Left ventricle myocardium superior (tissue), 1 donor: Measurements from ENCODE around the gene HSPBAP1. TPM values are rescaled to one million over a fixed set of nuclear protein-coding genes. Genes with fewer than 3 reads are reported as not detected.

ENCODE experiments used
- ATAC-seq: fragments of 200-7000 bp; cut with Tn5 transposase; one replicate; pipeline ENCODE4 v1.9.1; 2020; ENCODE audit warnings: mild to moderate bottlenecking, moderate library complexity
- DNase-seq: peaks from one replicate; pipeline ENCODE4 v3.0.0-alpha.2; 2020
- intact Hi-C: fragments of 100-400 bp; cut with micrococcal nuclease; formaldehyde crosslinking; loops from one replicate; pipeline ENCODE4 v1.11.0; 2022
- total RNA-seq: library from RNA; stranded (reverse); fragmentation: NEBNext Ultra II Directional; extraction: Animal tissue kit (Norgen Biotek cat#: 25700); gene quantifications from one replicate; pipeline ENCODE4 v1.2.1, GENCODE V29; 2021
- donor health status: DM: no; HTN: yes; CAD: no; lungs with severe emphysema.

Gene HSPBAP1
- total RNA-seq, 1 donor from 2014 or later: 5.3 TPM

DNA sequence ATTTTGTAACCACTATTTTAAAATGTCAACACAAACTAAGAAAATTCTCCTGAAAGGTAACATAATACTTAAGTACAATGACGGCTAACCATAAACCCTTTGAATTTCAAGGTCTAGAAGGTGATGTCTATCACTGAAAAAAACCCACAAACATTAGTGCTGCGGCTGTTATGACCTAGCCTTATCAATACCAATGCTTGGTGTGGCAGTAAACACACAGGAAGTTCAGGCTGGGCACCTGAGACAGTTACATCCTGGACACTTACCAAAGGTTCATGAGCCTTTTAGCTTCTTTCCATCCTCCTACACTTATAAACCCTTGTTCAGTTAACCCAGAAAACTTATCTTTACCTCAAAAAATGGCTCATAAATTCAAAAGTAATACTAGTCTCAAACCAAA is 5.8 kb downstream of the HSPBAP1 start:
- ATAC-seq: no peak
- intact Hi-C loops: no loop called here
- no peak for DNase-seq

GRCh38 chr3:122786066-122786465 is 7.6 kb downstream of the HSPBAP1 start:
- intact Hi-C loops: no loop called here
- no peak for DNase-seq
- ATAC-seq: no peak

- intact Hi-C loops: no loop called here
- ATAC-seq (no peak), DNase-seq (no peak)
Measured at GRCh38 chr3:122785231-122785630, 8.4 kb downstream of the HSPBAP1 start.

DNA sequence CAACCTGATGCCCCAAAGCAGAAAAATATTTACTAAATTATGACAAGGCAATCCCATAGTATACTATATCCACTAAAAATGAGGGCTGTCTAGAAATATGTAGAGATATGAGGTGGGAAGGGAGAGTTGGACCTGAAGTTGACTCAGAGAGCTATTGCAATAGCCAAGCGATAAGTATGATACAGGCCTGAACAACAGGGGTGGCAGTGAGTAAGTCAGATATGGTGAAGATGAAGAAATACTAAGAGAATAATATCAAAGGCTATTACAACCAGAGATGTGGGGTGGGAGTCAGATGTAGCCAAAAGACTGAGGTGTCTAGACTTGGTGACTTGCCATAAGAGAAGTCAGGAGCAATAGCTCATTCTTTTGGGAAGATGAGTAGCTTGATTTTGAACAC is 9.2 kb downstream of the HSPBAP1 start:
- DNase-seq (no peak), ATAC-seq (no peak)
- intact Hi-C loops: no loop called here

- DNase-seq (no peak), ATAC-seq (no peak)
- intact Hi-C loops: no loop called here
Measured at GRCh38 chr3:122782804-122783203, 10.8 kb downstream of the HSPBAP1 start.

DNA sequence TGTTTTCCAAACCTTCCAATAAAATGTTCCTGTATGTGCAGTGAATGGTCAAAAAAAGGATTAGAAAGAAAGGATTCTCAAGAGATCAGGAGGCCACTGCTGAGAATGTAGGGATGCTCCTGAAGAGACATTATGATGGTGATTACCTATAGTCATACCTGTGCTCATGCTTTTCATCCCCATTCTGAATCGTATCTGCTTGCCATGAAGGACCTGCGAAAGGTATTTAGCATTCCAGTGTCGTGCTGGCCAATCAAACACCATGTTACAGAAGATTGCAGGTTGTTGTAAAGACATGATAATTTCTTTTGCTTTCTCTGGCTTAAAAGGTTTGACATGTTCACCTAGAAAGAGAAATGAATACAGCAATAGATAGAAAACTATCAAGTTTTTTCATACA is 16.1 kb downstream of the HSPBAP1 start:
- ATAC-seq (no peak), DNase-seq (no peak)
- intact Hi-C loops: no loop called here

DNA sequence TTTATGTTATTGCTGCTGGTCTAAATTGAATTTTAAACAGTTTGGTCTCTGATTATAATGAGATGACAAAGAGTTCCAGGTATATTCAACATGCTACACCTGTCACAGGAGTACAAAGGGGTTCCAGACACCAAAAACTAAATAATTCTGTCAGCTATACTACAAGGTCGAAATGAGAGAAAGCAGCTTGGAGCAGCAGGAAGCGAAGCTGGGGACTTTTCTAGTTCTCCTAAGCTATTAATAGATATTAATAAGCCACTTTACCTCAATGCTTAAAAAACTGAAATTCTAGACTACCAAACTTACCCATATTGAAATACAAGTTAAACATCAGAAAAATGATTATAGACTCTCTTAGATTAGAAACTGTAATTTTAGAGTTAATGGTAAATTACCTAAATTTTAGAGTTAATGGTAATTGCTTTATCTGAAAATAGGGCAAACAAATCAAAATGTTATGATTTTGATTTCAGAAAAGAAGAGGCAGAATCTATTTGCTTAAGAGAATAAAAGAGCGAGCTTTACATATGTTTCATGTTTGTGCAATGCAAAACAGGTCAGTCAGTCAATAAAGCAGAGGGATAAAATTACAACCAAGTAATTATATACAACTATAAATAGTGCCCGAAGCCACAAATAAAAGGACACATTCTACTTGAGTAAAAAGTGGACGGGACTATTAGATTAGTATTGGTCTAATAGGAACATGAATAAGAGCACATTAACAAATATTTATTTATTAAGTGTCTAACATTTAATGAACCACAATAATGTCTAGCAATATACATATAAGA is 16.8 kb downstream of the HSPBAP1 start:
- ATAC-seq (peak; percentile 37), DNase-seq (no peak)
- intact Hi-C loops: no loop called here

DNA sequence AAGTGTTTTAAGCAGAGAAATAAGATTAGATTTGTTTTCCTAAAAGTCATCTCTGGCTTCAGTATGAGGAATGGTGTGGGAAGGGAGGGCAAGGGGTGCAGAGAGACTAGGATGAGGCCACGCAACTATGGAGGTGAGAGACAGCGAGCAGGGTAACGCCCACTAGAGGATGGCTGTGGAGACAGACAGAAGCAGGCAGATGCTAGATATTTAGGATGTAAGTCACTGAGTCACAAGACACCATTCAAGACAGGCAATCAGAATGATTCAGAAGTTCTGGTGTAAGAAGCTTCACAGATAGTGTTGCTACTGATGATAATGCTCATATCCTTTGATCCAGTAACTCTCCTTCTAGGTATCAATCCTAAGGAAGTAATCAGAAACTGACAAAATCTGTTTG is 19.1 kb downstream of the HSPBAP1 start:
- intact Hi-C loops: no loop called here
- no peak for ATAC-seq
- DNase-seq: no peak

DNA sequence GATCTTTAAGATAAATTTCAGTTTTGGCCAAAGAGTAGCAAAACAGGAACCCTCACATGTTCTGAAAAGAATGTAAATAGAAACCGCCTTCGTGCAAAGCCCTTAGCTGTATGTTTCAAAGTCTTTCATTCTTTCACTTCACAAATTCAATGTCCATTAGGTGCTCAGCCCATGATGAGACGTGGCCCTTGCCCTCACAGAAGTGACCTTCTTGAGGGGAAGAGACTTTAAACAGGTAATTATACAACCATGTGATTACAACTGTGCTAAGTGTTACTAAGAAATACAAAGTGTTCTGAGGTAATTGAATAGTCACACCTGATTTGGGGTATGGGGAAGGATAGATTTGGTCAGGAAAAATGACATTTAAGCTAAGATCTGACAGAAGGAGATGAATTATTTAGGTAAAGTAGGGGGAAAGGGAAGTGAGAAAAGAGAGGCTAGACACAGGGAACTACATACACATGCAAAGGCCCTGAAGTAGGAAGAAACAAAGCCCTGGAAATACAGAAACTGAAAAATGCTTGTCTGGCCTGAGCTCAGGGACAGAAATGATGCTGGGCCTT is 19.6 kb downstream of the HSPBAP1 start:
- intact Hi-C loops: no loop called here
- no peak for DNase-seq
- ATAC-seq: peak; percentile 28

DNA sequence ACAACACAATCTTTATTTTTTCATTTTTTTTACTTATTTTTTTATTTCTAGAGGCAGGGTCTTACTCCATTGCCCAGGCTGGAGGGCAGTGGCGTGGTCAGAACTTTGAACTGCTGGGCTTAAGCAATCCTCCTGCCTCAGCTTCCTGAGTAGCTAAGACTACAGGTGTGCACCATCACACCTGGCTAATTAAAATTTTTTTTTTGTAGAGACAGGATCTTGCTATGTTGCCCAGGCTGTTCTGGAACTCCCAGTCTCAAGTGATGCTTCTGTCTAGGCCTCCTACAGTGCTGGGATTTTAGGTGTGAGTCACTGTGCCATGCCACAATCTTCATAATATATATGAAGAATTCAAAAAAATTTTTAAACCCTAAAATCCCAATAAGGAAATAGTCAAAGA is 20.8 kb downstream of the HSPBAP1 start:
- no peak for ATAC-seq
- intact Hi-C loops: no loop called here

GRCh38 chr3:122770521-122771202 is 23.0 kb downstream of the HSPBAP1 start:
- DNase-seq (no peak), ATAC-seq (no peak)
- intact Hi-C loops: no loop called here

More for the DNA sequence above, 20.8 kb downstream of the HSPBAP1 start:
- DNase-seq: no peak

- intact Hi-C loops: no loop called here
- peak; percentile 58 for ATAC-seq
- no peak for DNase-seq
Measured at GRCh38 chr3:122767540-122768372, 25.9 kb downstream of the HSPBAP1 start.

DNA sequence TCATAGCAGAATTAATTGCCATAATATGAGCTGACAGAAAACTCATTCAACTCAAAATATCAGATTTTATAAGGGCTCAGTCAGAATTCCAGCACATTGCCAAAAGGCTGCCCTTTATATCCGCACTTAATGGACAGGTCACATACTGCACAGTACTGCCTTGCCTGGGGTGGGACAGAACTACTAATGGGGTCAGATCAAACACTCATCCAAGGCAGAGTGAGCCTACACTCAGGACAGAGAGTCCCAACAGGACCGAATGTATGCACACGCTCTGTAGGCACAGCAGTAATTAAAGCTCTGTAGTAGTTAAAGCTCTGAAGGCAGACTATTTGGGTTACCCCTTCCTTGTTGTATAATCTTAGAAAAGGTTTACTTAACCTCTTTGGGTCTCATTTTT is 27.2 kb downstream of the HSPBAP1 start:
- intact Hi-C loops: no loop called here
- DNase-seq (no peak), ATAC-seq (no peak)

DNA sequence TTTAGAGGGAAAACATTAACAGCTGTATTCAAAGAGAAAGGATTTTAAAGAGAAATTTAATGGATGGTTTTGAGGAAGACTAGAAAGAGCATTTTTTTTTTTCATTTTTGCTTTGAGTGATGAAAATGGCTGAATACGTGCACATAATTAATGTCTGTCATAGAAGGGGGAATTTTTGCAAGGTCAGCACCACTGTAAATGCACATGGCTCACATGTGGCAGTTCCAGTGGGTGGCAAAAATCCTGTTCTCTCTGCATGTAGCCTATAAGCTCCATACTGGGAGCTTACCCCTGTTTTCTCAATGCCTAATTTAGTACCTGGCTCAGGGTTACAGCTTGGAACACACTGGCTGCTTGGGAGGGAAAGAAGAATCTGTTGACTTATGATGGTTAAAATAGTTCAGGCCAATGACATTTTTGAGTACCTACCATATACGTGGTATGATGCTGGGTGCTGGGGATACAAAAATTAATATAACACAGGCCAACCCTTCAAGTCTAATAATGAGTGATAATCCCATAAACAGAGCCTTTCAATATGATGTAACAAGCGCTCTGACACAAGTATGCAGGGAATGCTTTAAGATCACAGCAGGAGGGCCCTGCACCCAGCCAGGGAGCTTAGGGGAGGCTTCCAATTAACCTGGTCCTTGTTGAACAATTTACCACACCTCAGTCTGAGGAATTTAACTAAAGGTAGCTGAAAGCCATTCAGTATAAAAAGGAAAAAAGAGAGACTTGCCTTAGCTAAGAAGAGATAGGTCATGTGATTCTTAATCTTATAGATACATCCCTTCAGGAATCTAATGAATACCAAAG is 33.0 kb downstream of the HSPBAP1 start:
- DNase-seq (no peak), ATAC-seq (no peak)
- intact Hi-C loops: no loop called here

- intact Hi-C loops: no loop called here
- ATAC-seq: peak; percentile 42
Measured at GRCh38 chr3:122758877-122759560, 34.6 kb downstream of the HSPBAP1 start.

DNA sequence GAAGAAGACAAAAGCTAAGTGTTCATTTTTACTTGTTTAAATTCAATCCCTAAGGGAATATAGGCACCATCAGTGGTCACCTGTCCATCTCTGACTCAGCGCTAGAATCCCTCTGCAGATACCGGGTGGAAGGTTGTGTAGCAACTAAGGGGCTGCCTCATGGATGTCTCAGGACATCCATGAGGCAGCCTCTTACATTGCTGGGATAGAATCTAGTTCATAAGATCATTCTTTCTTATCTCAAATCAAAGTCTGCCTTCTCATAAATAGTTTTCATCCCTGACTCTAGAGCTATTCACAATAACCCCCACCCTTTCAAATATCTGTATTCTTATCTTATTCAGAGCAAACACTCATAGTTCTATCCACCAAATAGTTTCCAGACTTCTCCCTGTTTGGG is 38.1 kb downstream of the HSPBAP1 start:
- intact Hi-C loops: no loop called here
- DNase-seq (no peak), ATAC-seq (no peak)

More at GRCh38 chr3:122758877-122759560, 34.6 kb downstream of the HSPBAP1 start:
- DNase-seq: no peak

DNA sequence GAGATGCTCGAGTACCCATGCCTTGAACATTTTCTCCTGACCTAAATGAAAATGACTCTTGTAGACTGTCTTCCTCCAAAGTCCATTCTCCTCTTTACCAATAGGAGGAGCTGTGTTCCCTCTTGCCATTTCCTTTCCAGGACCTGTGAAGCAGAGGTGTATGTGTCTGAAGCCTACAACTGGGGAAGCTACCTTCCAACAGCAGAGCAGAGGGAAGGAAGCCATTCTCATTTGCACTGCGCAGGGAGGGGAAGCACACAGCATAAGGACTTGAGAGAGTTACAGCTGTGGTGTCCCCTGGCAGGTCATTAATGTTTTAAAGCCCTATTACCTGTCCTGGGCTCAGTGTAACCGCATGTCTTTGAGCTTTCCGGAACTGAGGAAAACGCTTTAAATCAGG is 38.7 kb downstream of the HSPBAP1 start:
- DNase-seq (no peak), ATAC-seq (peak; percentile 26)
- intact Hi-C loops: no loop called here

DNA sequence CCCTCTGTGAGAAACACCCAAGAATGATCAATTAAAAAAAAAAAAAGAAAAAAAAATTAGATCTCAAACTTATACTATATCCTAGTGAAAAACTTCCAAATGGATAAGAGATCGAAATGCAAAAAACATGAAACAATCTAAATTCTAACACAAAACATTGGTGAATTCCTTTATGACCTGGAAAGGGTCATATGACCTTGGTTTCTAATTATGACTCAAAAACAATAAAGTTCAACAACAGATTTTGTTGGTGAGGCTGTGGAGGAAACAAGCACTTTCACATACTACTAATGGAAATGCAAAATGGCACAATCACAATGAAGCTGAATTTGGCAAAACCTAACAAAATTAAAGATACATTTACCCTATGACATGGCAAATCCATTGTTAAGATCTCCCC is 45.3 kb downstream of the HSPBAP1 start:
- intact Hi-C loops: no loop called here
- DNase-seq: no peak
- no peak for ATAC-seq
